ENCODE results near the gene SLC6A6.

DNA sequence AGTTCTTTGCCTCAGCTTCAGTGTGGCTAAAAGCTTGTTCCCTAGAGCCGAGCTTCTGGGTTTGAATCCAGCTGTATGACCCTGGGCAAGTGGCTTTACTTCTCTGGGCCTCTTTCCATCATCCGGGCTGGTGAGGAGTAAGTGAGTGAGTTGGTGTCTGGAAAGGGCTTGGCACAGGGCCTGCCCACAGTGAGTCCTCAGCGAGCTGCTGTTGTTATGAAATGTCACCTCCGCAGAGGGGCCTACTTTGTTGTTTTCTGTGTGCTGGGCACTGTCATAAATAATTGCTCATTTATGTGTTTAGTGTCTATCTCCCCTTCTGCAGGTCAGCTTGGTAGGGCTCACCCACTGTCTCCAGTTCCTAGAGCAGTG lies 31.7 kb downstream of the SLC6A6 start:
- no peak for TF ChIP-seq EGR1 (IDR thresholded peaks at IDR 0.05; ENCODE audit: borderline replicate concordance in 1 of 2, low read depth in 2 of 2, low read length in 2 of 2)
- no peak for TF ChIP-seq TARDBP (IDR thresholded peaks at IDR 0.05; ENCODE audit: borderline replicate concordance)
- no peak for TF ChIP-seq POLR2A (IDR thresholded peaks at IDR 0.05; ENCODE audit: low read depth, low read length)
- TF ChIP-seq SP1 (IDR thresholded peaks at IDR 0.05; ENCODE audit: low read depth, low read length) = no peak
- TF ChIP-seq, protein P1, sequence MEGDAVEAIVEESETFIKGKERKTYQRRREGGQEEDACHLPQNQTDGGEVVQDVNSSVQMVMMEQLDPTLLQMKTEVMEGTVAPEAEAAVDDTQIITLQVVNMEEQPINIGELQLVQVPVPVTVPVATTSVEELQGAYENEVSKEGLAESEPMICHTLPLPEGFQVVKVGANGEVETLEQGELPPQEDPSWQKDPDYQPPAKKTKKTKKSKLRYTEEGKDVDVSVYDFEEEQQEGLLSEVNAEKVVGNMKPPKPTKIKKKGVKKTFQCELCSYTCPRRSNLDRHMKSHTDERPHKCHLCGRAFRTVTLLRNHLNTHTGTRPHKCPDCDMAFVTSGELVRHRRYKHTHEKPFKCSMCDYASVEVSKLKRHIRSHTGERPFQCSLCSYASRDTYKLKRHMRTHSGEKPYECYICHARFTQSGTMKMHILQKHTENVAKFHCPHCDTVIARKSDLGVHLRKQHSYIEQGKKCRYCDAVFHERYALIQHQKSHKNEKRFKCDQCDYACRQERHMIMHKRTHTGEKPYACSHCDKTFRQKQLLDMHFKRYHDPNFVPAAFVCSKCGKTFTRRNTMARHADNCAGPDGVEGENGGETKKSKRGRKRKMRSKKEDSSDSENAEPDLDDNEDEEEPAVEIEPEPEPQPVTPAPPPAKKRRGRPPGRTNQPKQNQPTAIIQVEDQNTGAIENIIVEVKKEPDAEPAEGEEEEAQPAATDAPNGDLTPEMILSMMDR (IDR thresholded peaks at IDR 0.05 in 2 of 3, conservative IDR thresholded peaks at IDR 0.05 in 1 of 3; ENCODE audit: control insufficient read depth in 2 of 3, extremely low read depth in 1 of 3, insufficient read depth in 1 of 3, low read depth in 3 of 3, low read length in 3 of 3) = no peak
- TF ChIP-seq, protein P2, sequence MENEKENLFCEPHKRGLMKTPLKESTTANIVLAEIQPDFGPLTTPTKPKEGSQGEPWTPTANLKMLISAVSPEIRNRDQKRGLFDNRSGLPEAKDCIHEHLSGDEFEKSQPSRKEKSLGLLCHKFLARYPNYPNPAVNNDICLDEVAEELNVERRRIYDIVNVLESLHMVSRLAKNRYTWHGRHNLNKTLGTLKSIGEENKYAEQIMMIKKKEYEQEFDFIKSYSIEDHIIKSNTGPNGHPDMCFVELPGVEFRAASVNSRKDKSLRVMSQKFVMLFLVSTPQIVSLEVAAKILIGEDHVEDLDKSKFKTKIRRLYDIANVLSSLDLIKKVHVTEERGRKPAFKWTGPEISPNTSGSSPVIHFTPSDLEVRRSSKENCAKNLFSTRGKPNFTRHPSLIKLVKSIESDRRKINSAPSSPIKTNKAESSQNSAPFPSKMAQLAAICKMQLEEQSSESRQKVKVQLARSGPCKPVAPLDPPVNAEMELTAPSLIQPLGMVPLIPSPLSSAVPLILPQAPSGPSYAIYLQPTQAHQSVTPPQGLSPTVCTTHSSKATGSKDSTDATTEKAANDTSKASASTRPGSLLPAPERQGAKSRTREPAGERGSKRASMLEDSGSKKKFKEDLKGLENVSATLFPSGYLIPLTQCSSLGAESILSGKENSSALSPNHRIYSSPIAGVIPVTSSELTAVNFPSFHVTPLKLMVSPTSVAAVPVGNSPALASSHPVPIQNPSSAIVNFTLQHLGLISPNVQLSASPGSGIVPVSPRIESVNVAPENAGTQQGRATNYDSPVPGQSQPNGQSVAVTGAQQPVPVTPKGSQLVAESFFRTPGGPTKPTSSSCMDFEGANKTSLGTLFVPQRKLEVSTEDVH (IDR thresholded peaks at IDR 0.05; ENCODE audit: low read depth, partially characterized antibody) = no peak

Data from GM12878 (cell line).